ENCODE results near the gene SPACA6.

DNA sequence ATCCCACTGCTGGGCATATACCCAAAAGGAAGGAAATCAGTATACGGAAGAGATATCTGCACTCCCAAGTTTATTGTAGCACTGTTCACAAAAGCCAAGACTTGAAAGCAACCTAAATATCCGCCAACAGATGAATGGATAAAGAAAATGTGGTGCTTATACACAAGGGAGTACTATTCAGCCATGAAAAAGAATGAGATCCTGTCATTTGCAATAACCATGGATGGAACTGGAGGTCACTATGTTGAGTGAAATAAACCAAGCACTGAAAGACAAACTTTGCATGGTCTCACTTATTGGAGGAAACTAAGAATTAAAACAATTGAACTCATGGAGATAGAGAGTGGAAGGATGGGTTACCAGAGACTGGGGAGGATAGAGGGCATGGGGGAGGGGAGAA lies 40.0 kb upstream of the SPACA6 start:
- TF ChIP-seq EZH2phosphoT487 (IDR thresholded peaks at IDR 0.05; ENCODE audit: borderline replicate concordance, low read depth, low read length) = no peak
- TF ChIP-seq CTCF (conservative IDR thresholded peaks at IDR 0.05; ENCODE audit: low read length) = no peak

Measured in OCI-LY7 (cell line).